ENCODE data around the gene SPEF1. TPM values are rescaled to one million over a fixed set of nuclear protein-coding genes. Genes with fewer than 3 reads are reported as not detected.
A peak's percentile ranks its signal among the peaks of the same experiment; 100 is the strongest.

Gene SPEF1
- total RNA-seq, 4 donors from 2014 or later, result 1.1 to 1.8 TPM; not detected in 2

DNA sequence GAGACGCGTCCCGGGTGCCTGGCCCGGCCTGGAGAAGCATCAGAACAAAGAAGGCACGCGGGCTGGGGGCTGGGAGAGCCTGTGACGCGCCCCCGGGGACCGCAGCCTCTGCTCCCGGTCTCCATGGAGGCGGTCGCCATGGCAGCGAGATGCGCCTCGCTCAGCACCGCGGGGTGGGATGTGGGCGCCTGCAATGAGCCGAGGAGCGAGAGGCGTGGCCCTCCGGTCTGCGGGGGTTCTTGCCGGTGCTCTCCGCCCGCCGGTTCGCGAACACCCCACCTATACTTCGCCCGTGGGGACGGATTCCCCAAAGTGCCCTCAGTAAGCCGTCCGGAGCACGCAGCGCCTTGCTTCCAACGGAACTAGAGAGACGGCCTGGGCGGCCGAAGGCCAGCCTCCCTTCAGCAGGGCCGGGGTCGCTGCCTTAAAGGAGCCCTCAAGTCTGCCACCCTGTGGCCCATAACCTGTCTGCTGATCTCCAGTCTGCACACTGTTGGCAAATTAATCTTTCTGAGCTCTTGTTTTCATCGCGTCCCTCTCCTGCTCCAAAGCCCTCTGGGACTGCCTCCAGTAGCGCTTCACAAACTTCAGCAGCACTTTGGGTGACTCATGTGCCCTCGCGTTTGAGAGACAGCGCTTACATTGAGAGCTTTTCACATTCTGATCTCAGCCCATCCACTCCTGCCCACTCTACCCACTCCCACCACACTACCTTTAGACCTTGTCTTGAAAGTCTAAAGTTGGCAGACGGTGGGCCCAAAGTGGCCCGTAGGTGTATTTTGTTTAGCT, 12.7 kb downstream of the SPEF1 start:
- WGBS, 2 donors, result 1 to 2% methylated on average over 28 to 41 of the region's 51 CpGs
- Histone ChIP-seq H3K36me3 (no peaks in the 10 kb centered on the region), H3K27me3 (no peaks in the 10 kb centered on the region), H3K4me1 (peaks cover 0 to 51% (median 23%) of the 10 kb centered on the region in 4 donors), H3K4me3 (peak overlapping the region; percentile 66 to 70 (median 68)), H3K27ac (peak overlapping the region; percentile 79 to 96 (median 90)), H3K9me3 (no peaks in the 10 kb centered on the region)
- TF ChIP-seq, protein P1, sequence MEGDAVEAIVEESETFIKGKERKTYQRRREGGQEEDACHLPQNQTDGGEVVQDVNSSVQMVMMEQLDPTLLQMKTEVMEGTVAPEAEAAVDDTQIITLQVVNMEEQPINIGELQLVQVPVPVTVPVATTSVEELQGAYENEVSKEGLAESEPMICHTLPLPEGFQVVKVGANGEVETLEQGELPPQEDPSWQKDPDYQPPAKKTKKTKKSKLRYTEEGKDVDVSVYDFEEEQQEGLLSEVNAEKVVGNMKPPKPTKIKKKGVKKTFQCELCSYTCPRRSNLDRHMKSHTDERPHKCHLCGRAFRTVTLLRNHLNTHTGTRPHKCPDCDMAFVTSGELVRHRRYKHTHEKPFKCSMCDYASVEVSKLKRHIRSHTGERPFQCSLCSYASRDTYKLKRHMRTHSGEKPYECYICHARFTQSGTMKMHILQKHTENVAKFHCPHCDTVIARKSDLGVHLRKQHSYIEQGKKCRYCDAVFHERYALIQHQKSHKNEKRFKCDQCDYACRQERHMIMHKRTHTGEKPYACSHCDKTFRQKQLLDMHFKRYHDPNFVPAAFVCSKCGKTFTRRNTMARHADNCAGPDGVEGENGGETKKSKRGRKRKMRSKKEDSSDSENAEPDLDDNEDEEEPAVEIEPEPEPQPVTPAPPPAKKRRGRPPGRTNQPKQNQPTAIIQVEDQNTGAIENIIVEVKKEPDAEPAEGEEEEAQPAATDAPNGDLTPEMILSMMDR (IDR thresholded peaks at IDR 0.05), result peak; percentile 43 to 76 (median 63)
- TF ChIP-seq POLR2A (IDR thresholded peaks at IDR 0.05) (no peak), EP300 (IDR thresholded peaks at IDR 0.05) (no peak)
- DNase-seq (ENCODE audit: low spot score in 2 of 2), result peak; percentile 60 to 61

DNA sequence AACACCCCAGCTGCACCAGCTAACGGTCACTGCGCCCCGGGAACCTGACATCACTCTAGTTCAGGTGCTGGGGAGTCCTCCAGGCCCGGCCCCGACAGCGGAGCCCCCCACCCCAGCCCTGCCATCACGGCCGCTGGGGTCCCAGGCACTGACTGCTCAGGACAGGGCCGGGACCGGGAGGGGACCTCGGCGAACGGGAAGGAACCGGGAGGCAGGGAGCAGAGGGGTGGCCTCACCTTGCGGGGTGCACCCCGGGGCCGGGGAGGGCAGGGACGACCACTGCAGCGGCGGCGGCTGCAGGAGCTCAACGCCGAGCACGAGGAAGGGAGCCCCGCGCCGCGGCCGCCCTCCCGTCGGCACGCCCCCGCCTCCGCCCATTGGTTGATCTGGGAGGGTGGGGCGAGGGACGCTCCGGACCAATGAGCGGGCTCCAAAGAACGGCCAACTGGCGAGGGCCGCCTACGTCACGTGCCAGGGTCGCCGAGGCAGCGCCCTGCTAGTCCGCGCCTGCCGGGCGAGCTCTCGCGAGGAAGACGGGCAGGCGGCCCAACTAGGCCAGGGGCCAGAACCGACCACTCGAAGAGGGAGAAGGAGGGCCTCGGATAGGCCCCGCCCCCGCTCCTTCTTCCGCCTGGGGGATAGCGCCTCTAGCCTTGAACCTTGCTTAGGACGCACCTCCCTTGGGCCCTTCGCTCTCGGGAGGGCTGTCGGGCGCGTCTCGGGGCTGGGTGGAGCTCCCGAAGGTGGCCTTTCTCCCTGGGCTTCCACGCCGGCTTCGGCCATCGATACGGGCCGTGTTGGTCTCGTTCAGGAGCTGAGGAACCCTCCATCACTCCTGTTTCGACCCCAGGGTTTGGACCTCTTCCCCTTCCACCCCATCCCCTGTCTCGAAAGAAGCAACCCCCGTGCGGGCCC, 13.6 kb downstream of the SPEF1 start, which contains the start of gene ADISSP:
ADISSP (minus strand) TSS at position 327 of the 915 bp plus-strand sequence. CDS start 7,653 bp downstream, outside the sequence.
- peak; percentile 96 to 97 for DNase-seq (ENCODE audit: low spot score in 2 of 2)
- no peaks in the 10 kb centered on the region for H3K9me3 ChIP-seq
- H3K27me3 ChIP-seq, result no peaks in the 10 kb centered on the region
- no peaks in the 10 kb centered on the region for H3K36me3 ChIP-seq
- TF ChIP-seq EP300 (IDR thresholded peaks at IDR 0.05) (peak; percentile 93 to 95), POLR2A (IDR thresholded peaks at IDR 0.05) (peak; percentile 51 to 87)
- TF ChIP-seq, protein P1 (IDR thresholded peaks at IDR 0.05), result peak in 2 of 5 experiments; percentile 14 to 21
- peaks cover 0 to 51% (median 23%) of the 10 kb centered on the region in 4 donors for H3K4me1 ChIP-seq
- peak within 1 kb of the TSS; percentile 79 to 96 (median 90) for H3K27ac ChIP-seq
- 0% methylated on average over 48 to 76 of the region's 80 CpGs for WGBS, 2 donors
- peak within 1 kb of the TSS; percentile 67 to 83 (median 70) for H3K4me3 ChIP-seq

DNA sequence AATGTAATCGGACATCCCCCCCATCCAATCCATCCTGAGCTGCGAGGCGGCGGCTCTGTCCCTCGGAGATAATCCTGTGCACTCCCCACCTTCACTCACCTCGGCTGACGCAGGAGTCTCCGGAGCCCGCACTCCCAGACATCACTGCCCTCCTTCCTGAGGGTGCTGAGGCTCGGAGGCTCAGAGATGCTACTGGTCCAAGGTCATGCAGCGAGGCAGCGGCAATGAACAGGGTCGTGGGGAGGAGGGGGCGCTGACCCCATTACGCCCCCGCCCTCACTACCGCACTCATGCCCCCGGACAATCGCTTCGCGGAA, 14.2 kb downstream of the SPEF1 start:
- peaks cover 0 to 51% (median 23%) of the 10 kb centered on the region in 4 donors for H3K4me1 ChIP-seq
- DNase-seq (ENCODE audit: low spot score in 2 of 2), result no peak

DNA sequence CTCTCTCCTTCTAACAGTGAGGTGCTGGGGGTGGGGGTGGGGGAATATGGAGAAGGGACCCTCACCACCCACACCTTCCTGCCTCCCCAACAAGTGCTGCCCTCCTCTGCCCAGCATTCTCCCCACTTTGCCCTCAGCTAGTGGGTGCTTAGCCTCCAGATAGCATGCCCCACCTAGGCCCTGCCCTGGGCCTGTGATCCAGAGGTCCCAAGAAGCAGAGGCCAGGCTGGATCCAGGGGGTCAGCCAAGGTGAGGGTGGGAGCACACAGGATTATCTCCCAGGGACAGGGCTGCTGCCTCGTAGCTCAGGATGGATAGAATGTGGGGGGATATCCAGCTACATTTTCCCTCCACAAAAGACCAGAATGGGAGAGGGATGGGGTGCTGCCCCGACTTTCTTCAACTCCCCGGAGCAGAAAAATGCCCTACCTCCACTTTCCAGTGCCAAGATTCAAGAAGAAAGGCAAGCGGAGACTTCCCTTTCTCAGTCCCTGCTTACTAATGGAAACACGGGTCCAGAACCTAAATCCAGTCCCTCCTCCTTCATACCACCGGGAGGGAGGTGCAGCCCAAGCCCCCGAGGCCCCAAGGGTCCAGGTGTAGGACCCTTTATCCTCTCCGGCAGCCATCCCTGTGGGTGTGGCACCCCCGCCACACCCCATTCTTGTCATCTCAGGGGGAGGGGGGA, 14.7 kb downstream of the SPEF1 start:
- no peak for DNase-seq (ENCODE audit: low spot score in 2 of 2)
- Histone ChIP-seq H3K4me1 (peaks cover 0 to 51% (median 23%) of the 10 kb centered on the region in 4 donors), H3K27ac (peak overlapping the region; percentile 73 to 91 (median 84)), H3K9me3 (no peaks in the 10 kb centered on the region), H3K4me3 (peak overlapping the region; percentile 67 to 83 (median 70)), H3K36me3 (no peaks in the 10 kb centered on the region), H3K27me3 (no peaks in the 10 kb centered on the region)
- WGBS, 2 donors, result 17 to 21% methylated on average over 9 of the region's 9 CpGs
- TF ChIP-seq POLR2A (IDR thresholded peaks at IDR 0.05), result no peak
- TF ChIP-seq, protein P1 (IDR thresholded peaks at IDR 0.05), result no peak
- no peak for TF ChIP-seq EP300 (IDR thresholded peaks at IDR 0.05)

More for the DNA sequence above, 14.2 kb downstream of the SPEF1 start:
- Histone ChIP-seq H3K27me3 (no peaks in the 10 kb centered on the region), H3K27ac (peak overlapping the region; percentile 73 to 91 (median 84)), H3K4me3 (peak overlapping the region; percentile 67 to 83 (median 70)), H3K9me3 (no peaks in the 10 kb centered on the region), H3K36me3 (no peaks in the 10 kb centered on the region)
- 1 to 2% methylated on average over 18 to 20 of the region's 21 CpGs for WGBS, 2 donors
- TF ChIP-seq EP300 (IDR thresholded peaks at IDR 0.05), result no peak
- TF ChIP-seq, protein P1 (IDR thresholded peaks at IDR 0.05), result no peak
- no peak for TF ChIP-seq POLR2A (IDR thresholded peaks at IDR 0.05)

Measured in tibial nerve (tissue), 4 donors.